Subcutaneous adipose tissue (tissue), 4 donors: Measurements from ENCODE around the gene ATP1B1. TPM values are rescaled to one million over a fixed set of nuclear protein-coding genes. Genes with fewer than 3 reads are reported as not detected.

Source experiments
- small RNA-seq: library from RNA; depleted of rRNA; stranded (forward); fragments of <200 nt; gene quantifications from one replicate; pipeline ENCODE3, GENCODE V24; 2016
- total RNA-seq, 4 donors: library from RNA; depleted of rRNA; stranded (reverse); fragments of >200 nt; gene quantifications; one replicate each; pipeline ENCODE4 v1.1.0, GENCODE V29; 2016
- TF ChIP-seq, protein P1 (sequence below): fragments of 450-650 bp; IDR thresholded peaks from one replicate; pipeline ENCODE4 v1.5.1; 2016; ENCODE audit warnings: low read depth, mild to moderate bottlenecking, control low read depth, antibody characterized with exemption, moderate library complexity

Gene ATP1B1
- total RNA-seq, 4 donors from 2014 or later, result 12.2 to 77.9 (median 14.7) TPM

DNA sequence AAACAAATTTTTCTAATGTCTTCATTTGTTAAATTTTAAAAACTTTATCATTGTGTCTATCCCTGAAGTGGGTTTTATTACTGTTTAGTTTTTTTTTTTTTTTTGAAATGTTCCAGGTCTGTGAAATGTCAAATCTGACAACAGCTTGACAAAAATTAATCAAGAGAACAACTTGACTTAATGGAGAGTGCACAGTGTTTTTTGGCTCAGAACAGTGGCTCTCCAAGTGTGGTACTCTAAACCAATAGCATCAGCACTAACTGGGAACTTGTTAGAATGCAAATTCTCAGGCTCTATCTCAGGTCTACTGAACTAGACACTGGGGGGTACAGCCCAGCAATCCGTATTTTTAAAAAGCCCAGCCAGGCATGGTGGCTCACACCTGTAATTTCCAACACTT is 49.2 kb downstream of the ATP1B1 start:
- TF ChIP-seq, protein P1, sequence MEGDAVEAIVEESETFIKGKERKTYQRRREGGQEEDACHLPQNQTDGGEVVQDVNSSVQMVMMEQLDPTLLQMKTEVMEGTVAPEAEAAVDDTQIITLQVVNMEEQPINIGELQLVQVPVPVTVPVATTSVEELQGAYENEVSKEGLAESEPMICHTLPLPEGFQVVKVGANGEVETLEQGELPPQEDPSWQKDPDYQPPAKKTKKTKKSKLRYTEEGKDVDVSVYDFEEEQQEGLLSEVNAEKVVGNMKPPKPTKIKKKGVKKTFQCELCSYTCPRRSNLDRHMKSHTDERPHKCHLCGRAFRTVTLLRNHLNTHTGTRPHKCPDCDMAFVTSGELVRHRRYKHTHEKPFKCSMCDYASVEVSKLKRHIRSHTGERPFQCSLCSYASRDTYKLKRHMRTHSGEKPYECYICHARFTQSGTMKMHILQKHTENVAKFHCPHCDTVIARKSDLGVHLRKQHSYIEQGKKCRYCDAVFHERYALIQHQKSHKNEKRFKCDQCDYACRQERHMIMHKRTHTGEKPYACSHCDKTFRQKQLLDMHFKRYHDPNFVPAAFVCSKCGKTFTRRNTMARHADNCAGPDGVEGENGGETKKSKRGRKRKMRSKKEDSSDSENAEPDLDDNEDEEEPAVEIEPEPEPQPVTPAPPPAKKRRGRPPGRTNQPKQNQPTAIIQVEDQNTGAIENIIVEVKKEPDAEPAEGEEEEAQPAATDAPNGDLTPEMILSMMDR, result no peak

DNA sequence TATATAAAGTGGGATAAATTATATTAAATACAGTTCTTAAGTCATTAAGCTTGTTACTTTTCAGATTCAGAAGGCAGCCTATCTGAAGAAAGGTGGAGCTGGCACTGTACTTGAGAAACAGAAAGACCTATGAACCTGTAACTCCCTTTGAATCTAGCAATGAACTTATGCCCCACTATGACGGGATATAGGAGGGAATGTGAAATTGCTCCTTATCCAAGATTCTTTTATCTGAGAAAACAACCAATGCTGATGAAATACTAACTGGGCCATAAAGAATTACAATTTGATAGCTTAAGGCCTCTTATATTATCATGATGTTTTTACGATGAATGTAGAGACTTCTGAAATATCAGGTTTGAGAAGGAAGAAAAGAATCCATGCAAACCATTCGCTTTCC is 50.1 kb downstream of the ATP1B1 start:
- TF ChIP-seq, protein P1, result no peak

GRCh38 chr1:169160845-169161495 is 54.5 kb downstream of the ATP1B1 start:
- TF ChIP-seq, protein P1, result no peak

DNA sequence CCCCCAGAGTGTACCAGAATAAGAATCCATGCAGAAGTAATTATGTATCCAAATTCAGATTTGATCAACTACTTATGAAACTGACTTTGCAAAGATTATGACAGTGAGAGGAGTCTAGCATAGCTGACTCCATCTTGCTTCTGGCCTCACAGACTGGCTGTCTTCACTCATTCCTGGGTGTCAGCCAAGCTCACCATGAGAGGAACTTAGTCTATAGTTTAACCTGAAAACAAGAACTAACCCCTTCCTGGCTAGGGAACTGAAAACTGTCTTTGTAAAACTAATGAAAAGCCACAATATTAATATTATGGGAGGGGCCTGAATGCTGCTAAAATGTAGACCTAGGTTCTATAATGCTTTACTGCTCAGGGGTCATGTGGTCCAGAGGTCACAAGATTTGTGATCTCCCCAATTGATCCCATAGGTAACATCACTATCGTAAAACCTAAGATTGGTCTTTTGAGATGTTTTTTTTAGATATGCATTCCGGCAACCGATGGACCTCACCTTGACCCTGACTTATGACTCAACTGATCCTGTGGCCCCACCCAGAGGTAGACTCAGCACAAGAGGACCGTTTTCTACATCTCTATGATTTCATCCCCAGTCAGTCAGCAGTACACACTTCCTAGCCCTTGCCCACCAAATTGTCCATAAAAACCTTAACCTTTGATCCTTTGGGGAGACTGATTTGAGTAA is 55.2 kb downstream of the ATP1B1 start:
- TF ChIP-seq, protein P1, result no peak

DNA sequence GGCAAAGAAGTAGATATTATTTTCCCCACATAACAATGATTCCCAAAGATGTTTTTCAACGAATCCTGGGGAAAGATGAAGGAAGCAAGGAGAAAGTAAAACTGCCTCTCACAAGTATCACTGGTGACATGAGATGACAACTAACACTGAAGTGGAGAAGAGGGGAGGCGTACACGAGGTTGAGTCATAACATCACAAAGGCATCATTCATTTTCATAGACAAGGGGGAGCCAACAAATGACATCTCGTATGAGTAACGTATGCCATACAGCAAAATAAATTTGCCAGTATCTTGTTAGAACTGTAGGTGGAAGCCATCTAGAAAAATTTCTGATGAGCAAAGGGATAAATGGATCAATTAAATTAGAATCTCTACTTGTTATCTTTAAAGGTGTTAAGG is 56.6 kb downstream of the ATP1B1 start:
- TF ChIP-seq, protein P1, result no peak

- TF ChIP-seq, protein P1, result no peak
These were observed 69.0 kb downstream of the ATP1B1 start for GRCh38 chr1:169175461-169175860.

- TF ChIP-seq, protein P1, result no peak
These were observed 73.7 kb downstream of the ATP1B1 start for GRCh38 chr1:169180174-169180573.

Small RNA genes within 50 kb of the gene (small RNA-seq; reads per million reads assigned to genes)
- gene RNA5SP66, result not detected
